ENCODE data around the gene MAP2K4.

GRCh38 chr17:12180644-12181261 is 160.1 kb downstream of the MAP2K4 start:
- no peak for TF ChIP-seq REST (IDR thresholded peaks at IDR 0.05; ENCODE audit: insufficient read depth in 1 of 2, low read depth in 2 of 2, low read length in 2 of 2)
- TF ChIP-seq TAF1 (IDR thresholded peaks at IDR 0.05; ENCODE audit: borderline replicate concordance, insufficient read depth, low read length): no peak
- no peak for TF ChIP-seq POLR2AphosphoS5 (IDR thresholded peaks at IDR 0.05; ENCODE audit: low read depth, low read length)
- no peak for TF ChIP-seq SIN3A (IDR thresholded peaks at IDR 0.05; ENCODE audit: borderline replicate concordance, insufficient read depth, low read length)
